GM21526 (cell line): ENCODE results near the gene BHLHE41.
A peak's percentile ranks its signal among the peaks of the same experiment; 100 is the strongest.

ENCODE experiments used
- ATAC-seq: cut with Tn5 transposase; IDR thresholded peaks from one replicate; pipeline ENCODE4 v1.9.1; 2021; ENCODE audit warnings: moderate library complexity; ENCODE audit not compliant: unreplicated experiment, low FRiP score

BHLHE41 gene

GRCh38 chr12:26116829-26117715 lies 7.8 kb downstream of the BHLHE41 start:
- no peak for ATAC-seq

DNA sequence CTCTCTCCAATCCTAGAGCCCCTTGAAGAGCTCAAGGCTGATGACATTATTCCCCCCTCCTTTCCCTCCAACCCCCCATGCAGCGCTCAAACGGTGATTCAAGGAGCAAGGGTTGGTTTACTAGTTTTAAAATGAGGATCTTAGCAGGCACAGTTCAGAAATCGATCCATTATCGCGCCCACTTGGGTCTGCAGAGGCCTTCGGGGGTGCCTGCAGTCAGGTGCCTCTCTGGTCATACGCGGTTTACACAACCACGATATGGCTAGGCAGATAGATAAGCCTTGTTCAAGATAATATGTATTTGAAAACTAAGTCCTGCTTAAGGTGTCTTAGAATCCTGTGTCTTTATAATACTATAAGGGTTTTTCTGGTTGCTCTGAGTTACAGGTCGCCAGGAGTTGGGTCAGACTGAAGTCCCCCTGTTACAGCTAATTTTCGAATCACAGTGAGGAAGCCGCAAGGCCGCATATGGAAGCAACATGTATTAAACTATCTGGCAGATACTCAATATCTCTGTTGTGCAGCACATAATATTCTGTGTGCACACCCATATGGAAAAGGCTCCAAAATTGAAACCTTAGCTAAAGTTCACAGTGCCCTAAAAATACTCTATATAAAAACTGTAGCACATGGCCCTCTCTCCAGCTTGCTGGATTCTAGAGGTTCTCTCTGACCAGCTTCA lies 10.0 kb downstream of the BHLHE41 start:
- no peak for ATAC-seq

- ATAC-seq, result peak; percentile 79
Observed at GRCh38 chr12:26113853-26114719, 10.8 kb downstream of the BHLHE41 start.

DNA sequence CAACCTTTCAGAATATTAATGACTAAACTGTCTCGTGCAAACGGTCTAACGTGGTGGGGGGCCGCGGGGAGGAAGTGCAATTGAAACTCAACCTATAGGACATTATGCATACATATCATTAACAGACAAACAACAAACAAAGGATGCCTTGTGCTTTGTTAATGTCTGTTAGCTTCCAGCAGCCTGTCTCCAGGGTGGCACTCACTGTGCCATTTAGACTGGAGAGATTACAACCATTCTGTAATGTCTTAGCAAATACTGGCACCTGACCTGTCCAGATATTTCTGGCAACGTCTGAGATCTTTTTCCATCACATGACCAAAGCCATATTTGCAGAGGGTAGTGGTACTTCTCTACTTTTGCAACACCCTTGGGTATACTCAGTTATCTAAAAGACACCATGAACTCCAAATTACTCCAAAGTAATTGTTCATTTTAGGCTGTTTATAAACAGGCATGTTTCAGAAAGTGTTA lies 11.6 kb downstream of the BHLHE41 start:
- ATAC-seq, result no peak

DNA sequence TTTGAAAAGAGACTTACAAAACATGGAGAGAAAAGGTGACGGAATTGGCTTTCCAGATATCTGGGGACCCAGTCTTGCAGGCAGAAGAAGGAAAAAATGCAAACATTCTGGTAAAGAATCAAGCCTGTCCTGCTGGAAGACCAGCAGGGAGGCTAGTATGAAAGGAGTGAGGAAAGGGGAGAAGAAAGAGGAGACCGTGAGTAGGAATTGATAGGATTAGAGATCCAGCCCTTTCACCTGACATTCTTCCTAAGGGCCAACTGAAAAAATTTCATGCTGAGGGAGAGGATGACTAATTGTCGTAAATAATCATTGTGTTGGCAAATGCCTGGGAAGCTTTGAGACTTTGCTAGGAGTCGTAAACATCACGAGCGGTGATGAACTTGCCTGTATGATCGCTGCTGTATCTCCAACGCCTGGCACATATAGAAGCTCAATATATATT lies 12.1 kb downstream of the BHLHE41 start:
- no peak for ATAC-seq

DNA sequence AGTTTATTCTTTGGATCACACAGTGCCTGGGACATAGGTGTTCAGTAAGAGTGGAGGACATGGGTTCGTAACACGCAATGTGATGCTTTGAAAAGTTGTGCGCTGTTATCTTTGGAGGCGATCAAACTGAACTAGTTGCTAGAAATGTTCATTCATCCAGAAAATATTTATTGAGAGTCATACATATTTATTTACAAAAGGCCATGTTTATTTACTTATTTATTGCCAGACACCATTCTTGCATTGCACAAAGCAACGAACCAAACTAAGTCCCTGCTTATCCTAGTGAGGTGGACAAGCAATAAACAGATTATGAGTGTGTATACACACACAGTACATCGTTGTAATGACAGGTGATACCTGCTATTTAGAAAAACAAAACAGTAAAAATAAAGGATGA lies 12.6 kb downstream of the BHLHE41 start:
- ATAC-seq, result no peak

DNA sequence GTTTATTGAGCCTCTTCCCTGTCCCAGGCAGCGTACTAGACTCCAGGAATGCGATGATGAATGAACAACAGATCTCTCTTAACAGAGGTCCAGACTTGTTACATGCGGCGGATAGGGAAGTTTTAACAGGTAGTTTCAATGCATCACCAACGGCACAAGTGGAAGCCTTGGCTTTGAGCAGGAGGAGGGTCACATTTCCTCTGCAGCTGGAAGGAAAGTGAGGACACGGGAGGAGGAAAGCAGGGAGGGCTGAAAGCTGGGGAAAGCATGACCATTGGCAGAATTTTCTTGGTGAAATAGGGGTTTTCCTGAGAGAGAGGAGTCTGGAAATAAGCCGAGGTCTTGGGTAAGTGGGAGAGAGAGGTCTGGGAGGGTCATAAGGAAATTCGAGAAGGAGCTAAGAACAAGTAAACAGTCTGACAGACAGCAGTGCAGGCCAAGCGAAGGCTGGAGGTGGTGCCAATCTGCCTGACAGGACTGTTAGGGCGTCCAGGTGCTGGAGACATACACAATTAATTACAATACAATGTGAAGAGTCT lies 15.4 kb downstream of the BHLHE41 start:
- no peak for ATAC-seq

GRCh38 chr12:26108915-26109314 lies 15.9 kb downstream of the BHLHE41 start:
- no peak for ATAC-seq

GRCh38 chr12:26106347-26106746 lies 18.5 kb downstream of the BHLHE41 start:
- ATAC-seq, result no peak

DNA sequence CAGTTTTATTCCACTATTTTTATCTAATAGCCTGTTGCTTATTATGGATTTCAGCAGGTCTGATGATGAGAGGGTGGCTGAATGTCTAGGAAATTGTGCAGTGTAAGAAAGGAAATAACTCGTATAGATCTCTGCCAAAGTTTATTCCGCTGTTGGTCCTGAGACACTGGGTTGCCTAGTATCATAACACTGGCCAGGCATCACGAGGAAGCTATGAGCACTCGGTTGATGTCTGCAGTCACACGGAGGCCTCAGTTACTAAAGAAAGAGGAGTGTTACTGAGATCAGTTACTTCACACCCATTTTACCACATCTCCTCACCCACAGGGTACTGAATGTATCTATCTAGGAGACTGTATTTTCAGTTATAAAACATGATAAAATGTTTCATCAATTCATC lies 21.9 kb downstream of the BHLHE41 start:
- ATAC-seq, result no peak

- no peak for ATAC-seq
Observed at GRCh38 chr12:26101763-26102162, 23.1 kb downstream of the BHLHE41 start.

GRCh38 chr12:26101350-26101734 lies 23.5 kb downstream of the BHLHE41 start:
- ATAC-seq, result no peak

- no peak for ATAC-seq
Observed at GRCh38 chr12:26100666-26101349, 24.0 kb downstream of the BHLHE41 start.

- no peak for ATAC-seq
Observed at GRCh38 chr12:26097046-26097878, 27.6 kb downstream of the BHLHE41 start.

GRCh38 chr12:26096036-26096435 lies 28.8 kb downstream of the BHLHE41 start:
- ATAC-seq, result no peak

DNA sequence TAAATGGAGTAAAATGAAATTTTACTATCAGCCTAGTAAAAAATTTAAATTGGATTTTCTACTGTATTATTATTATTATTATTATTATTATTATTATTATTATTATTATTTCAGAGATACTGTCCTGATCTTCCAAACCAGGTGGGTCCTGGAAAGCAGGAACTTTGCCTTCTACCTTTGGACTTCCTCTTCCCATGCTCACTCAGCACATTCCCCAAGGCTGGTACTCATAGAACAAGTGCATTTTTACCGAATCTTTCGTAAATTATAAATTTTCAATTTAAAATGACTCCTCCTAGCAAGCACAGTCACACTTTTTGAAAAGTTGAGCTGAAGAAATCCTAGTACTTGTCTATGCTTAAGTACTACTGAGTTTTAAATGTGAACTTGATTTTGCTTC lies 29.7 kb downstream of the BHLHE41 start:
- ATAC-seq, result no peak

GRCh38 chr12:26092346-26093105 lies 32.3 kb downstream of the BHLHE41 start:
- no peak for ATAC-seq

DNA sequence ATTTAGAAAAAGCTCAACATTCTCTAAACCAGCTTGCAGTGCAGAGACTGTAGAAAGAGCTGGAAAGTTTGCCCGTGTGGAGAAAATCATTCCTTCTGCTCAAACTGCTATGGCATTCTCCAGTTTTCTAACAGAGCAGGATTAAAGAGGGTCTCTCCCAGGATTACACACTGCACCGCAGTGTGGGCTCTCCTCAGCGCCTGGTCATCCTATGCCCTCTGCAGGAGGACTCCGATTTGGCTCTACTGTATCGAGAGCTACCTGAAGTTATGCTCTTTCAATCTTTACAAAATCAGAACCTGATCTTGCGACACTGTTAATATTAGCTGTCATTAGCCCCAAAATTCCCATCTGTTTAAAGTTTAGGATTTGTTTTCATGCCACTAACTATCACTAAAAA lies 33.0 kb downstream of the BHLHE41 start:
- ATAC-seq, result no peak
